HEK293T (cell line): ENCODE results near the gene TMEM106A.

Experiments used
- CTCF ChIA-PET: fragments of 350-600 bp; formaldehyde crosslinking; extraction: SDS; loops from one replicate; lab custom pipeline; 2021; ENCODE audit warnings: antibody characterized with exemption, inconsistent platforms; lab: Yijun Ruan, JAX
- POLR2A ChIA-PET: fragments of 350-600 bp; formaldehyde crosslinking; extraction: SDS; loops from one replicate; lab custom pipeline; 2020; ENCODE audit warnings: antibody characterized with exemption, inconsistent platforms; lab: Yijun Ruan, JAX
- DNase-seq: peaks from one replicate; pipeline ENCODE4 v3.0.0; 2012; ENCODE audit warnings: mixed read lengths; ENCODE audit errors: extremely low spot score
- ARNT ChIP-seq: fragments of 450-650 bp; IDR thresholded peaks from 2 replicates; pipeline ENCODE4 v1.6.1; 2017; ENCODE audit warnings: mild to moderate bottlenecking
- BHLHE40 ChIP-seq: fragments of 450-650 bp; IDR thresholded peaks from 2 replicates; pipeline ENCODE4 v1.6.1; 2016; ENCODE audit warnings: mild to moderate bottlenecking, moderate library complexity, borderline replicate concordance
- CTBP1 ChIP-seq: fragments of 450-650 bp; IDR thresholded peaks from 2 replicates; pipeline ENCODE4 v1.6.1; 2016; ENCODE audit warnings: borderline replicate concordance
- ELF4 ChIP-seq: fragments of 450-650 bp; IDR thresholded peaks from 2 replicates; pipeline ENCODE4 v1.6.1; 2017; ENCODE audit warnings: antibody characterized with exemption
- FOXA1 ChIP-seq: fragments of 450-650 bp; IDR thresholded peaks from 2 replicates; pipeline ENCODE4 v1.6.1; 2016; ENCODE audit warnings: mild to moderate bottlenecking
- FOXK2 ChIP-seq: fragments of 450-650 bp; IDR thresholded peaks from 2 replicates; pipeline ENCODE4 v1.6.1; 2016; ENCODE audit warnings: mild to moderate bottlenecking
- FOXM1 ChIP-seq: fragments of 450-650 bp; IDR thresholded peaks from 2 replicates; pipeline ENCODE4 v1.6.1; 2017; ENCODE audit warnings: mild to moderate bottlenecking, borderline replicate concordance
- HDGF ChIP-seq: fragments of 450-650 bp; IDR thresholded peaks from 2 replicates; pipeline ENCODE4 v1.6.1; 2017; ENCODE audit warnings: antibody characterized with exemption, borderline replicate concordance
- L3MBTL2 ChIP-seq: fragments of 450-650 bp; conservative IDR thresholded peaks from 2 replicates; pipeline ENCODE4 v1.6.1; 2016; ENCODE audit warnings: mild to moderate bottlenecking
- LEF1 ChIP-seq: fragments of 450-650 bp; IDR thresholded peaks from 2 replicates; pipeline ENCODE4 v1.6.1; 2017; ENCODE audit warnings: mild to moderate bottlenecking, borderline replicate concordance
- NFRKB ChIP-seq: fragments of 450-650 bp; IDR thresholded peaks from 2 replicates; pipeline ENCODE4 v1.6.1; 2016; ENCODE audit warnings: mild to moderate bottlenecking, moderate library complexity
- PKNOX1 ChIP-seq: fragments of 450-650 bp; IDR thresholded peaks from 2 replicates; pipeline ENCODE4 v1.6.1; 2016
- SP1 ChIP-seq: fragments of 450-650 bp; IDR thresholded peaks from 2 replicates; pipeline ENCODE4 v1.6.1; 2017
- SUZ12 ChIP-seq: fragments of 450-650 bp; IDR thresholded peaks from 2 replicates; pipeline ENCODE4 v1.6.1; 2016; ENCODE audit warnings: mild to moderate bottlenecking
- TARDBP ChIP-seq: fragments of 450-650 bp; IDR thresholded peaks from 2 replicates; pipeline ENCODE4 v1.6.1; 2016
- ZNF384 ChIP-seq: fragments of 450-650 bp; IDR thresholded peaks from 2 replicates; pipeline ENCODE4 v1.6.1; 2016

TMEM106A gene

GRCh38 chr17:43215341-43215740 is 3.7 kb downstream of the TMEM106A start:
- POLR2A ChIA-PET, result interaction anchor here (1.5 to 3.4 kb wide), 2 partner anchors 100 to 153 kb away, joined by 6 to 8 read pairs; no protein-coding TSS in a partner anchor
- TF ChIP-seq SP1 (no peak), L3MBTL2 (no peak), BHLHE40 (no peak), FOXK2 (no peak), LEF1 (no peak), HDGF (no peak), CTBP1 (no peak), TARDBP (no peak), ARNT (no peak), SUZ12 (no peak), ZNF384 (no peak), FOXA1 (no peak), NFRKB (no peak), PKNOX1 (no peak)
- CTCF ChIA-PET, result no interaction called here
- no peak for DNase-seq

- TF ChIP-seq HDGF (no peak), FOXK2 (no peak), ARNT (no peak), BHLHE40 (no peak), CTBP1 (no peak)
- DNase-seq, result no peak
- CTCF ChIA-PET, result no interaction called here
- POLR2A ChIA-PET, result interaction anchor here (0.9 to 3.4 kb wide), 4 partner anchors 17 to 218 kb away, joined by 3 to 8 read pairs (median 5); partner anchors contain the start of gene RPL27
Measured at GRCh38 chr17:43216369-43216761, 4.7 kb downstream of the TMEM106A start.

- TF ChIP-seq HDGF (no peak), ARNT (no peak), ZNF384 (no peak), CTBP1 (no peak), SP1 (no peak), SUZ12 (no peak)
- ChIA-PET CTCF (interaction anchor here (0.6 kb wide), 1 partner anchor 92 kb away, joined by 4 read pairs; no protein-coding TSS in a partner anchor), POLR2A (interaction anchor here (0.9 to 6.4 kb wide), 3 partner anchors 99 to 219 kb away, joined by 4 to 47 read pairs (median 8); partner anchors contain the start of gene RPL27)
- DNase-seq, result no peak
Measured at GRCh38 chr17:43216762-43217613, 5.3 kb downstream of the TMEM106A start.

- DNase-seq, result no peak
- TF ChIP-seq ZNF384 (no peak), ELF4 (no peak), FOXK2 (no peak), PKNOX1 (no peak), TARDBP (no peak), ARNT (no peak), BHLHE40 (no peak), SUZ12 (no peak), FOXA1 (no peak)
- ChIA-PET CTCF (interaction anchor here (0.6 kb wide), 1 partner anchor 92 kb away, joined by 4 read pairs; no protein-coding TSS in a partner anchor), POLR2A (interaction anchor here (3.4 to 6.4 kb wide), 2 partner anchors 99 to 150 kb away, joined by 8 to 47 read pairs; no protein-coding TSS in a partner anchor)
Measured at GRCh38 chr17:43217614-43218087, 6.0 kb downstream of the TMEM106A start.

GRCh38 chr17:43219001-43219400 is 7.3 kb downstream of the TMEM106A start:
- TF ChIP-seq LEF1 (no peak), BHLHE40 (no peak), CTBP1 (no peak), NFRKB (no peak), SUZ12 (no peak), ZNF384 (no peak), ARNT (no peak), L3MBTL2 (no peak), FOXA1 (no peak), ELF4 (no peak), HDGF (no peak), FOXK2 (no peak), TARDBP (no peak), SP1 (no peak), FOXM1 (no peak)
- DNase-seq, result no peak
- ChIA-PET POLR2A (interaction anchor here (0.7 to 6.4 kb wide), 3 partner anchors 47 to 149 kb away, joined by 3 to 47 read pairs (median 3); no protein-coding TSS in a partner anchor), CTCF (no interaction called here)

- POLR2A ChIA-PET, result interaction anchor here (0.7 to 6.4 kb wide), 2 partner anchors 48 to 96 kb away, joined by 3 to 47 read pairs; no protein-coding TSS in a partner anchor
- no peak for DNase-seq
- CTCF ChIA-PET, result no interaction called here
Measured at GRCh38 chr17:43219746-43220380, 8.2 kb downstream of the TMEM106A start.

More at GRCh38 chr17:43219746-43220380, 8.2 kb downstream of the TMEM106A start:
- no peak for TF ChIP-seq L3MBTL2
- no peak for TF ChIP-seq SP1
- TF ChIP-seq LEF1, result no peak
- TF ChIP-seq HDGF, result no peak
- no peak for TF ChIP-seq BHLHE40
- TF ChIP-seq ZNF384, result no peak
- no peak for TF ChIP-seq ARNT
- TF ChIP-seq TARDBP, result no peak
- no peak for TF ChIP-seq FOXM1
- TF ChIP-seq FOXA1, result no peak
- TF ChIP-seq NFRKB, result no peak
- TF ChIP-seq PKNOX1, result no peak
- no peak for TF ChIP-seq CTBP1
- no peak for TF ChIP-seq FOXK2
- no peak for TF ChIP-seq ELF4
- TF ChIP-seq SUZ12, result no peak
